Peyer's patch (tissue), 4 donors: ENCODE measurements around the gene PHLDB1. TPM values are rescaled to one million over a fixed set of nuclear protein-coding genes. Genes with fewer than 3 reads are reported as not detected.

Experiments used
- DNase-seq, 3 donors: peaks; one replicate each; pipeline ENCODE4 v3.0.0-alpha.2; 2017 to 2019
- H3K27ac ChIP-seq, 4 donors: fragments of 200-600 bp; sonication (generic); one replicate each; pipeline ENCODE4 v1.5.1; 2016 to 2019
- H3K27me3 ChIP-seq, 2 donors: fragments of 200-600 bp; sonication (generic); one replicate each; pipeline ENCODE4 v1.5.1; 2019
- H3K36me3 ChIP-seq, 3 donors: fragments of 200-600 bp; sonication (generic); one replicate each; pipeline ENCODE4 v1.5.1; 2016 to 2019
- H3K4me1 ChIP-seq, 4 donors: fragments of 200-600 bp; sonication (generic); one replicate each; pipeline ENCODE4 v1.5.1; 2016 to 2019
- H3K4me3 ChIP-seq, 4 donors: fragments of 200-600 bp; sonication (generic); 1 replicate in 3 of 4; 2 replicates in 1 of 4; pipeline ENCODE4 v1.5.1; 2016 to 2019; ENCODE audit warnings: mild to moderate bottlenecking in 1 of 4
- H3K9me3 ChIP-seq, 4 donors: fragments of 200-600 bp; sonication (generic); one replicate each; pipeline ENCODE4 v1.5.1; 2016 to 2019; ENCODE audit warnings: mild to moderate bottlenecking in 1 of 4
- POLR2A ChIP-seq, 2 donors: fragments of 450-650 bp; IDR thresholded peaks; one replicate each; pipeline ENCODE4 v1.5.1; 2017; ENCODE audit warnings: antibody characterized with exemption in 2 of 2, mild to moderate bottlenecking in 2 of 2, moderate library complexity in 2 of 2
- total RNA-seq, 4 donors: library from RNA; depleted of rRNA; stranded (reverse); fragments of >200 nt; gene quantifications; one replicate each; pipeline ENCODE4 v1.1.0, GENCODE V29; 2016
- TF ChIP-seq, protein P1 (sequence below), 6 experiments: fragments of 450-650 bp in 4 of 6; fragments of 200-600 bp in 2 of 6; sonication (generic) in 1 of 6; IDR thresholded peaks; one replicate each; pipeline ENCODE4 v1.5.1; 2017 to 2019; ENCODE audit warnings: antibody characterized with exemption in 6 of 6, mild to moderate bottlenecking in 3 of 6, moderate library complexity in 1 of 6

PHLDB1 gene
- total RNA-seq, 4 donors from 2014 or later, result 32.4 to 380 (median 93.8) TPM

DNA sequence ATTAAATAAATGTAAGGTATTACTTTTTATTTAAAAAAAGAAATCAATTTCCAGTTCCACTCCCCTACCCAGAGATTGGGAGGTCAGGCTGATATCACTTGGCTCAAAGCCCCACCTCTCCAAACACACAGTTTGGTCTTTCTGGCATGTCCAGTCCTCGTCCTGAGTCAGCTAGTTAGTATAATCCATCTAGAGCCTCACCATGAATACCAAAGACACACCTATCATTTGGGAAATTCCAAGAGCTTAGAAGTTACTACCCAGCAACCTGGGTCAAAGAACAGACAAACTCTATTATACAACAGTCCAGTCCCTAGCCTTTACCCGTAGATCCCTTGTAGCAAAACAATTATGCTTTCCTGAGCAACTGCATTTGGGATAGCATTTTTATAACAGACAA, 62.6 kb downstream of the PHLDB1 start:
- H3K36me3 ChIP-seq, result no peaks in the 10 kb centered on the region
- peaks cover 0 to 5% (median 0%) of the 10 kb centered on the region in 4 donors for H3K4me1 ChIP-seq
- no peak for DNase-seq
- no peaks in the 10 kb centered on the region for H3K27me3 ChIP-seq
- no peaks in the 10 kb centered on the region for H3K9me3 ChIP-seq
- no peak overlapping the region for H3K27ac ChIP-seq
- TF ChIP-seq, protein P1, sequence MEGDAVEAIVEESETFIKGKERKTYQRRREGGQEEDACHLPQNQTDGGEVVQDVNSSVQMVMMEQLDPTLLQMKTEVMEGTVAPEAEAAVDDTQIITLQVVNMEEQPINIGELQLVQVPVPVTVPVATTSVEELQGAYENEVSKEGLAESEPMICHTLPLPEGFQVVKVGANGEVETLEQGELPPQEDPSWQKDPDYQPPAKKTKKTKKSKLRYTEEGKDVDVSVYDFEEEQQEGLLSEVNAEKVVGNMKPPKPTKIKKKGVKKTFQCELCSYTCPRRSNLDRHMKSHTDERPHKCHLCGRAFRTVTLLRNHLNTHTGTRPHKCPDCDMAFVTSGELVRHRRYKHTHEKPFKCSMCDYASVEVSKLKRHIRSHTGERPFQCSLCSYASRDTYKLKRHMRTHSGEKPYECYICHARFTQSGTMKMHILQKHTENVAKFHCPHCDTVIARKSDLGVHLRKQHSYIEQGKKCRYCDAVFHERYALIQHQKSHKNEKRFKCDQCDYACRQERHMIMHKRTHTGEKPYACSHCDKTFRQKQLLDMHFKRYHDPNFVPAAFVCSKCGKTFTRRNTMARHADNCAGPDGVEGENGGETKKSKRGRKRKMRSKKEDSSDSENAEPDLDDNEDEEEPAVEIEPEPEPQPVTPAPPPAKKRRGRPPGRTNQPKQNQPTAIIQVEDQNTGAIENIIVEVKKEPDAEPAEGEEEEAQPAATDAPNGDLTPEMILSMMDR (IDR thresholded peaks at IDR 0.05), result no peak
- TF ChIP-seq POLR2A (IDR thresholded peaks at IDR 0.05), result no peak
- H3K4me3 ChIP-seq, result no peak overlapping the region

GRCh38 chr11:118671254-118671653, 63.8 kb downstream of the PHLDB1 start:
- no peak for DNase-seq

DNA sequence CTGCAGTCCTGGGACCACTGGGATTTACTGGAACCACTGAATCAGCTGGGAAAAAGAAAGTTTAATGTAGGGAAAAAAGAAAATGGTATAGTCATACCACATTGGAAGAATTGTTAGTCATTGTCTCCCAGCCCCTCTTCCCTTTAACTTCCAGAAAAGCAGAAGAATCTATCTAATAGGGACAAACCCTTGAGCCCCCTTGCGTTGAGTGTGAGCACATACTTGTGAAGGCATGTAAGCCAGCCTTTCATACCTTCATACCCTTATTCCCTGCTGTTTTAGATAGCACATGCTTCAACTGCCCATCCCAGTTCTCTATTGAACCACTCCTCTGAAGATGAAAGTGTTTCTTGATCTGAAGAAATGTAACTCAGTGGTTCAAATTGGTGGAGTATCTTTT, 65.4 kb downstream of the PHLDB1 start:
- DNase-seq, result no peak
- Histone ChIP-seq H3K4me1 (peaks cover 0 to 6% (median 0%) of the 10 kb centered on the region in 4 donors), H3K36me3 (no peaks in the 10 kb centered on the region), H3K9me3 (no peaks in the 10 kb centered on the region), H3K27ac (peak overlapping the region in 1 of 4 donors; percentile 68), H3K4me3 (no peak overlapping the region), H3K27me3 (no peaks in the 10 kb centered on the region)
- TF ChIP-seq, protein P1 (IDR thresholded peaks at IDR 0.05), result no peak

More at GRCh38 chr11:118671254-118671653, 63.8 kb downstream of the PHLDB1 start:
- Histone ChIP-seq H3K27me3 (no peaks in the 10 kb centered on the region), H3K4me1 (peaks cover 0 to 5% (median 0%) of the 10 kb centered on the region in 4 donors), H3K27ac (no peak overlapping the region), H3K4me3 (no peak overlapping the region), H3K9me3 (no peaks in the 10 kb centered on the region), H3K36me3 (no peaks in the 10 kb centered on the region)
- no peak for TF ChIP-seq POLR2A (IDR thresholded peaks at IDR 0.05)
- TF ChIP-seq, protein P1 (IDR thresholded peaks at IDR 0.05), result no peak

DNA sequence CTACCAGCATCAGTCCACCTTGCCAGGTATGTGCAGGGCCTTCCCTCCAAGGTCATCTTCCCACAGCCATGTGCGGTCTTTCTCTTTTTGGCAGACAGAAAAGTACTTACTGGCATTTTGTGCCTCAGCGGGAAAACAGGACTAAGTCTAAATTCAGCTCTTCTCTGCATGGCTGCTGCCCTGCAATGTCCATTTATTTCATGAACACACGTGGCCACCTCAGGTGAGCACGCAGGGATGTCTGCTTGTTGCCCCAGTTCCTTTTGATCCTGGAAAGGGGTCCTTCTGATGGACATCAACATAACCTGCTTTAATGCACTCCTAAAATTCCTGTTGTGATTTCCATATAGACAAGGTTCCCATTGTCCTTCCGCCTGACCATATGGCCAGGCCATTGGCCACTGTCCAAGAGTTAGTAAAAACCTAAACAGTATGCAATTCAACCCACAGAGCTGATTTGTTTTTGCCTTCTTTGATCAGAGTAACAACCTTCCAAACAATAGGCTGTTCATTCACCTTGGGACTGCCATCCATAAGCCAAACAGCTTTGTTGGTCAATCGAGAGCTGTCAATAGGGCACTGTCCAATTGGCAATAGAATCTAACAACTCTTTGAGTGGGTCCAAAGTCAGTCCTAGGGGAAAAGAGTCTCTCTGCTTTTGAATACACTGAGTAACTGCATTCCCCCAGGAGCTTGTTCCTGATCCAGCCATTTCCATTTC, 66.1 kb downstream of the PHLDB1 start:
- H3K27me3 ChIP-seq, result no peaks in the 10 kb centered on the region
- no peaks in the 10 kb centered on the region for H3K36me3 ChIP-seq
- no peaks in the 10 kb centered on the region for H3K9me3 ChIP-seq
- no peak for DNase-seq
- no peak overlapping the region for H3K4me3 ChIP-seq
- peaks cover 0 to 8% (median 0%) of the 10 kb centered on the region in 4 donors for H3K4me1 ChIP-seq
- peak overlapping the region in 2 of 4 donors; percentile 5 to 68 for H3K27ac ChIP-seq
- no peak for TF ChIP-seq POLR2A (IDR thresholded peaks at IDR 0.05)
- TF ChIP-seq, protein P1 (IDR thresholded peaks at IDR 0.05), result no peak

DNA sequence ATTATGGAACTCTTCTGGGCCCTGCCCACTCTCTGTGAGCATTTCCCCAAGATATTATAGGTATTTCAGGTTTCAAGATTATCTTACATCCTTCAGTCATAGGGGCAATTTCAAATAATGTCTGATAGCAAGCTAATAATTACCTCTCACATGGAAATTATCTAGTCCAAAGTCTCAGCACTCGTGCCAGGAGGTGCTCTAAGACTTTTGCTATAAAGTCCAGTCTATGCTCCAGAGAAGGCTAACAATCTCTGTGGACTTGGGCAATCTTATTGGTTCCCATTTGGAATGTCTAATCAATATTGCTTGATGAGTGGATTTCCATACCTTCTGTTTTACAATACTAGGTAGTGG, 66.6 kb downstream of the PHLDB1 start:
- Histone ChIP-seq H3K27ac (peak overlapping the region in 2 of 4 donors; percentile 13 to 68), H3K27me3 (no peaks in the 10 kb centered on the region), H3K4me3 (no peak overlapping the region), H3K9me3 (no peaks in the 10 kb centered on the region), H3K36me3 (no peaks in the 10 kb centered on the region), H3K4me1 (peaks cover 0 to 8% (median 0%) of the 10 kb centered on the region in 4 donors)
- no peak for TF ChIP-seq POLR2A (IDR thresholded peaks at IDR 0.05)
- TF ChIP-seq, protein P1 (IDR thresholded peaks at IDR 0.05), result no peak
- no peak for DNase-seq
